ENCODE results near the gene PLCH1.

GRCh38 chr3:155747286-155747945 is 2.5 kb upstream of the PLCH1 start:
- no peak for TF ChIP-seq CTCF (conservative IDR thresholded peaks at IDR 0.05; ENCODE audit: low read depth in 2 of 2)
- no peak for TF ChIP-seq POLR2AphosphoS5 (IDR thresholded peaks at IDR 0.05; ENCODE audit: low read depth)
- TF ChIP-seq ETS1 (IDR thresholded peaks at IDR 0.05), result no peak
- no peak for TF ChIP-seq EZH2 (IDR thresholded peaks at IDR 0.05; ENCODE audit: low read depth, unreplicated experiment)
- no peak for TF ChIP-seq ZNF114 (CRISPR knock-in tag; IDR thresholded peaks at IDR 0.05)
- TF ChIP-seq EZH2phosphoT487 (IDR thresholded peaks at IDR 0.05; ENCODE audit: unreplicated experiment), result no peak
